ENCODE data around the gene SH3GL3. TPM values are rescaled to one million over a fixed set of nuclear protein-coding genes. Genes with fewer than 3 reads are reported as not detected.

Gene SH3GL3
- total and polyA plus RNA-seq, 2 of the 4 experiments (the other 2 are of a cell fraction) = not detected

DNA sequence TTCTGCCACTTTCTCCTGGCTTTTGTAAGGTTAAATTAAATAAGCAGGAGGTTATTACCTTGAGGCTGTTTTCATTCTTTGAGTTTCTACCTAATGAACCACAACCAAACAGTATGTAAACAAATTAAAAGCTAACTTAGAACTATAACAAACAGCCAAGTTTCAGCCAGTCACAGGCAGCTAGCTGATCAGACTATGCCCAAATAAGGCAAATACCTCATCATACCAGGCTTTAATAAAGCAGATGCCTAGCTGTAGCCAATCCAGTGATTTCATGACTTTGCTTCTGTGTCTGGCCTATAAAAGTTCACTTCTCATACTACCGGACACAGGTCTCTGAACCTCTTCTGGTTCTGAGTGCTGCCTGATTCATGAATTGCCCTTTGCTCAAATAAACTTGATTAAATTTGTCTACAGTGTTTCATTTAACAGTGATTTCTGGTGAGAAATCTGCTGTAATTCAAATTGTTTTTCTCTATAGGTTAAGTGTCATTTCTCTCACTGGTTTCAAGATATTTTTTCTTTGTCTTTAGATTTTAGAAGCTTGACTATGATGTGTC is 24.2 kb downstream of the SH3GL3 start:
- dilution Hi-C loops (cut with HindIII; ENCODE audit: low sequenced_read_pairs, unreplicated experiment) = no loop called here
- H2BK15ac ChIP-seq (ENCODE audit: low read depth, low read length) = no peak overlapping the region
- H3K79me1 ChIP-seq (ENCODE audit: low read depth in 1 of 2, low read length in 2 of 2) = no peaks in the 10 kb centered on the region
- no peak overlapping the region for H2BK20ac ChIP-seq (ENCODE audit: low read depth, low read length)
- intact Hi-C loops (cut with micrococcal nuclease) = no loop called here
- no CpG with 5 or more reads among the region's 1 CpG for WGBS, 2 experiments (ENCODE audit: extremely low coverage in 2 of 2, insufficient read length in 1 of 2)
- CTCF ChIA-PET = no interaction called here
- no peaks in the 10 kb centered on the region for H3K36me3 ChIP-seq (ENCODE audit: control insufficient read depth, insufficient read depth, low read length)
- H3K4ac ChIP-seq (ENCODE audit: low read depth, low read length) = no peak overlapping the region
- H3K4me1 ChIP-seq (ENCODE audit: control insufficient read depth, insufficient read depth, low read length) = no peaks in the 10 kb centered on the region
- no peak overlapping the region for H2AFZ ChIP-seq (replicated peaks; ENCODE audit: low read length, poor library complexity)
- H2AK5ac ChIP-seq (ENCODE audit: low read depth, low read length) = no peak overlapping the region
- no peaks in the 10 kb centered on the region for H3K9me3 ChIP-seq (ENCODE audit: control insufficient read depth, insufficient read depth, low read length)
- H4K8ac ChIP-seq (ENCODE audit: low read depth in 2 of 2, low read length in 2 of 2) = no peak overlapping the region
- no peak overlapping the region for H3K4me3 ChIP-seq (ENCODE audit: insufficient read depth, low read depth, low read length)
- no peak overlapping the region for H2BK5ac ChIP-seq (ENCODE audit: low read depth, low read length, poor library complexity, severe bottlenecking)
- no TSS peak for BruUV-seq (replicated peaks)
- no peak overlapping the region for H2AK9ac ChIP-seq (replicated peaks; ENCODE audit: low read depth, low read length, poor library complexity)
- H4K91ac ChIP-seq (ENCODE audit: insufficient read depth, low read depth, low read length) = no peak overlapping the region
- no peaks in the 10 kb centered on the region for H3K27me3 ChIP-seq (ENCODE audit: control insufficient read depth, insufficient read depth, low read length)
- no peak overlapping the region for H3K27ac ChIP-seq (ENCODE audit: insufficient read depth, low read length)
- TF ChIP-seq RCOR1 (IDR thresholded peaks at IDR 0.05; ENCODE audit: insufficient replicate concordance, low read length) (no peak), CEBPB (IDR thresholded peaks at IDR 0.05; ENCODE audit: low read depth, low read length) (no peak), RFX5 (IDR thresholded peaks at IDR 0.05; ENCODE audit: low read depth, low read length) (no peak), SMC3 (IDR thresholded peaks at IDR 0.05; ENCODE audit: low read depth, low read length) (no peak), CHD1 (IDR thresholded peaks at IDR 0.05; ENCODE audit: low read depth, low read length) (no peak), POLR2A (IDR thresholded peaks at IDR 0.05; ENCODE audit: low read depth, low read length) (no peak), RAD21 (IDR thresholded peaks at IDR 0.05; ENCODE audit: low read length) (no peak)
- TF ChIP-seq, protein P1, sequence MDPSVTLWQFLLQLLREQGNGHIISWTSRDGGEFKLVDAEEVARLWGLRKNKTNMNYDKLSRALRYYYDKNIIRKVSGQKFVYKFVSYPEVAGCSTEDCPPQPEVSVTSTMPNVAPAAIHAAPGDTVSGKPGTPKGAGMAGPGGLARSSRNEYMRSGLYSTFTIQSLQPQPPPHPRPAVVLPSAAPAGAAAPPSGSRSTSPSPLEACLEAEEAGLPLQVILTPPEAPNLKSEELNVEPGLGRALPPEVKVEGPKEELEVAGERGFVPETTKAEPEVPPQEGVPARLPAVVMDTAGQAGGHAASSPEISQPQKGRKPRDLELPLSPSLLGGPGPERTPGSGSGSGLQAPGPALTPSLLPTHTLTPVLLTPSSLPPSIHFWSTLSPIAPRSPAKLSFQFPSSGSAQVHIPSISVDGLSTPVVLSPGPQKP (IDR thresholded peaks at IDR 0.05; ENCODE audit: borderline replicate concordance, low read depth, low read length) = no peak
- TF ChIP-seq, protein P2, sequence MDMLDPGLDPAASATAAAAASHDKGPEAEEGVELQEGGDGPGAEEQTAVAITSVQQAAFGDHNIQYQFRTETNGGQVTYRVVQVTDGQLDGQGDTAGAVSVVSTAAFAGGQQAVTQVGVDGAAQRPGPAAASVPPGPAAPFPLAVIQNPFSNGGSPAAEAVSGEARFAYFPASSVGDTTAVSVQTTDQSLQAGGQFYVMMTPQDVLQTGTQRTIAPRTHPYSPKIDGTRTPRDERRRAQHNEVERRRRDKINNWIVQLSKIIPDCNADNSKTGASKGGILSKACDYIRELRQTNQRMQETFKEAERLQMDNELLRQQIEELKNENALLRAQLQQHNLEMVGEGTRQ (IDR thresholded peaks at IDR 0.05; ENCODE audit: low read depth, low read length) = no peak
- no peak overlapping the region for H4K5ac ChIP-seq (ENCODE audit: low read depth, low read length)
- no peak overlapping the region for H3K4me2 ChIP-seq (ENCODE audit: low read depth, low read length)
- H3K9ac ChIP-seq (ENCODE audit: low read depth, low read length) = no peak overlapping the region
- no peak overlapping the region for H3K18ac ChIP-seq (ENCODE audit: low read depth, low read length)
- H4K20me1 ChIP-seq (ENCODE audit: insufficient read depth, low read length) = no peaks in the 10 kb centered on the region
- POLR2A ChIA-PET (ENCODE audit: unreplicated experiment) = no interaction called here
- no peak for ATAC-seq (ENCODE audit: low read depth)
- DNase-seq = no peak
- no peaks in the 10 kb centered on the region for H3K9me1 ChIP-seq (ENCODE audit: insufficient read depth, low read length)
- H3K23ac ChIP-seq (ENCODE audit: low read depth, low read length) = no peak overlapping the region
- in situ Hi-C loops (cut with MboI; ENCODE audit: low sequenced_read_pairs) = no loop called here
- H3K56ac ChIP-seq (ENCODE audit: extremely low read depth, insufficient read depth, low read length) = no peak overlapping the region
- no peak overlapping the region for H2BK120ac ChIP-seq (ENCODE audit: low read depth, low read length)
- H3K14ac ChIP-seq (replicated peaks; ENCODE audit: low read depth, low read length) = no peak overlapping the region
